ENCODE results near the gene RIMBP2.

The RIMBP2 gene

GRCh38 chr12:130366159-130366558 lies 349.9 kb downstream of the RIMBP2 start:
- no peak for DNase-seq (ENCODE audit: low spot score)

DNA sequence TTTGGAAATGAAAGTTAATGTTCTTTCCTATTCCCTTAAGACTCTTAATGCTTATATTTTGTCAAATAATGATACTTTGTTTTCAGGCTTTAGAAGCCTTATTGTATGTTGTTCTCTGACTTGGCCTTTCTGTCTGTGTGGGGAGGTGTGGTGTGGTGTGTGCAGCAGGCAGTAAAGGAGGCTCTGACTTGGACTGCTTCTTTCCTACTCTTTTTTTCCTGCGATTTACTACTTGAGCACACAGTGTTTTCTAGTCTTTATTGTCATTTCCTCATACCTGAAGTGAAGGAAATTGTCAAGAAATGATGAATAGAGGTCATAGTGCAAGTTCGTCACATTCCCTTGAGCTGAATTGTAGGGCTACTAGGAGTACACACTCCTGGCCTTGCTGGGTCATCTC lies 351.5 kb downstream of the RIMBP2 start:
- DNase-seq (ENCODE audit: low spot score) = no peak

- no peak for DNase-seq (ENCODE audit: low spot score)
Measured at GRCh38 chr12:130362060-130362459, 354.0 kb downstream of the RIMBP2 start.

DNA sequence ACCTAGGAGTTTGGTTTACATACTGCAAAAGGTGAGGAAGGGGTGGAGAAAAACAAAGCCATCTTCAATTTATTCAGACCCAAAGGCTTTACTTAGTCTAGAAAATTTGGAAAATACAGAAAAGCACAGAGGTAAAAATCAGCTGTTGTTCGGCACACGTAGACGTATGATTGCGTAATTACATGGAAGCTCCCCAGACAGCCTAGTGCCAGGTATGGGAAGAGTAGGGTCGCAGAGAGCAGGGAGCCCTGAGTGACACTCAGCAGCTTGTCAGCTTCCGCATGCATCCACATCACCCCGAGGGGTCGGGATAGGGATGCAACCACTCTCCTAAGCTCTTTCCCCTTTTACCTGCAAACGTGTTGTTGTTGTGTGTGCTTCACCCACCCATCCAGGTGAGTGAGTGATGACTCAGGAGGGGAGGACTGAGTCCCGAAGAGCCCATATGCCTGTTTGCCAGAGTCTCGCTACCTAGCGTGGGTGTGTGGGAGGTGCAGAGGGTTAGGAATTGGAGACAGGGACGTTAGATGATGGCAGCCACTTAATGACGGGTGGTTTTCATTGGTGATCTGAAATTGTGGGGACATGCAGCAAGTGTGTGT lies 358.3 kb downstream of the RIMBP2 start:
- DNase-seq (ENCODE audit: low spot score) = no peak

- DNase-seq (ENCODE audit: low spot score) = no peak
Measured at GRCh38 chr12:130357241-130357640, 358.9 kb downstream of the RIMBP2 start.

- no peak for DNase-seq (ENCODE audit: low spot score)
Measured at GRCh38 chr12:130356222-130356621, 359.9 kb downstream of the RIMBP2 start.

- no peak for DNase-seq (ENCODE audit: low spot score)
Measured at GRCh38 chr12:130354407-130354806, 361.7 kb downstream of the RIMBP2 start.

DNA sequence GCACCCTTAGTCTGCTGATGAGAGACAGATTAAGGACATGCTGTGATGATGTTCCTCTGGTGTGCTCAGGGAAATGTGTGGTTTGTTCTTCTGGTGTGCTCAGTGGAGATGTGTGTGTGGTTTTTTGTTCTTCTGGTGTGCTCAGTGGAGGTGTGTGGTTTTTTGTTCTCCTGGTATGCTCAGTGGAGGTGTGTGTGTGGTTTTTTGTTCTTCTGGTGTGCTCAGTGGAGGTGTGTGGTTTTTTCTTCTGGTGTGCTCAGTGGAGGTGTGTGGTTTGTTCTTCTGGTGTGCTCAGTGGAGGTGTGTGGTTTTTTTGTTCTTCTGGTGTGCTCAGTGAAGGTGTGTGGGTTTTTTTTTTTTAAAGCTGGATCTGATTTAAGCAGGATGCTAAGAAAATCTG lies 363.0 kb downstream of the RIMBP2 start:
- no peak for DNase-seq (ENCODE audit: low spot score)

DNA sequence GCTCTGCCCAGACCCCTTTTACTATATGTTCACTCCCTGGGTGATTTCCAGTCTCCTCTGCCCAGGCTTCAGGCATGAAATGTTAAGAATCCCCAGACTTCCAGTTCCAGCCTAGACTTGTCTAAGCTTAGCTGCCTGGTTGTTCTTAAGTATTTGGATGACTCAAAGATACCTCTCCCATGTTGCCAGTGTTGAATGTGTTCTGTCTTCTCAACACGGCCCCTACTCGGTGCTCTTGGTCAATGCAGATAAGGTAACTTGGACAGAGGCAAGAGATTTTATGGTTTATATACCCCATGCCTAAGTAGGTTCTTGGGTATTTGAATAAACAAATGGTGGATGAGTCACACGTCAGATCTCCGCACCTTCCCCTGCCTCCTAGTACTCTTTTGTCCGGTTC lies 364.8 kb downstream of the RIMBP2 start:
- DNase-seq (ENCODE audit: low spot score) = no peak

- no peak for DNase-seq (ENCODE audit: low spot score)
Measured at GRCh38 chr12:130350715-130351114, 365.4 kb downstream of the RIMBP2 start.

- DNase-seq (ENCODE audit: low spot score) = no peak
Measured at GRCh38 chr12:130347588-130347987, 368.5 kb downstream of the RIMBP2 start.
